NCI-H510A treated with DMSO at 0.1 percent for 48 hours (cell line): ENCODE data around the gene CAVIN2.

Experiments
- DNase-seq: peaks from one replicate; lab custom pipeline; 2025; lab: John Stamatoyannopoulos, UW

The CAVIN2 gene

DNA sequence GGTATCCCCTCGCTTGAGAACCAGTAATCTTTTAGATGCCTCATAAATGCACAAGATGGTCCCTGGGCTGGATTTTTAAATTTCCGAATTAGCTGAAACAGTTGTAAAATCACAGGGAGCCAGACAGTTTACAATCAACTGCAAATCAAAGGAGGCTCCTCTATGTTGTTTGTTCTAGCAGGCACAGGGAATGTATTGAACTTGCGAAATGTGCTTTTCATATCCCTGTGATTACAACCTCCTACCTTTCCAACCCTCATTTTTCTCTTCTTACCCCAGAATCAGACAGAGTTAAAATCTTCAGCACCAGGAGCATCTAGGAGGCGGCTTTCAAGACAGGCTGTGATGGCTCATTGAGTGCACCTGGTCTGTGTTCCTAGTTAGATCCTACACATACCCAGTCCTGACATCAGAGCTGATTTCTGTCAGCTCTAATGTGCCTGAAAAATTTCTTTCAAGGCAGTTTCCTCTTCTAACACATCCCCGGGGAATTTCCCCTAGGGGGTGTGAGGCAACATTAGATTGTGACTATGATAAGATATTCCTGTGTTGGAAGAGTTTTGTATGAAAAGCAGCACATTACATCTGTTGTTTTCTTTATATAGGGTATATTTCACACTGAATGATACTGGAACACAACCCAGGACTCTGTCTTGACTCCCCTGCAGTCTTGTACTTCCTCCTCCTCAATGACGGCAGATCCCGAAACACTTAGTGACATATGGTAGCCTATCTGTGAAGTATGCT, 17.9 kb upstream of the CAVIN2 start:
- DNase-seq, result no peak

DNA sequence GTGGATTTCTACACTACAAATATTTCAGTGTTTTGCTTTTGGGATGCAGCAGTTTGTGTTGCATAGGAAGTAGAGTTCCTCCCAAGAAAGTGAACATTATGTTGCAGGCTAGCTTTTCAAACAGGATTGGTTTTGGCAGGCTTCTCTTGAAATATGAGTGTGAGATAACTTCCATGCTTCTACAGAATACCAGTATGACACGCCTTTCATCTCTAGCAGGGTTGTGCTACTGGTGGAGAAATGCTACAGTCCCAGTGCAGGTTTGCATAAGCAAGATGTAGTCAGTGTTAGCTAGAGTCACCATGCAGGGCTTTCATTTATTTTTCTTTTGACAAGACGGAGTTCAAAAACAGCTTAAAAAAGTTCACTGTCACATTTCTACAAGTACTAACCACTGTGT, 17.1 kb upstream of the CAVIN2 start:
- no peak for DNase-seq

DNA sequence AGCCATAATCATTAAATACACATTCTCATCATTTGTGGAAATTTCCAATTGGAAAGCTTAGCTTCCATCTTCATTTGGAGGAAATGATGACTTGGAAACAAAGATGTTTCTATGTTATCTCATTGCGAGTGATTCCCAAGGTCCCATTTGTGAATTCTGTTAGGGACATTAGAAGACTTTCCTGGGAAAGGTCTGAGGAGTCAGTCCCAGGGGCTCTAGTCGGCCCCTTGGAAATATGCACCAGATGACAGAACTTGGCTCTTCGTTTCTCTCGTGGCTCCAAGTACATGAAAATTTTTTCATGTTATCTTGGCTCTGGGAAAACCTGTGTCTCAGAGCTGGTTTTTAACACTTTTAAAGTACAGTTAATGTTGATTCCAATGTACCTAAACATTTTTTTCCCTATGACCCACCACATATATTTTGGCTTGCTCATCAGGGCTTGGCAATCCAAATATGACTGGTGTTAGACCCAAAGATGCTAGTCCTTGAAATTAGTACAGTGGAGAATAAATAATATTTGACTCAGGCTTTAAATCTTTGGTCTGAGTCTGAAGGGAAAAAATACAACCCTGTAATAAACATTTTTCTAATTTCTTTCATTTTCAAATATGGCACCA, 15.4 kb upstream of the CAVIN2 start:
- no peak for DNase-seq

DNA sequence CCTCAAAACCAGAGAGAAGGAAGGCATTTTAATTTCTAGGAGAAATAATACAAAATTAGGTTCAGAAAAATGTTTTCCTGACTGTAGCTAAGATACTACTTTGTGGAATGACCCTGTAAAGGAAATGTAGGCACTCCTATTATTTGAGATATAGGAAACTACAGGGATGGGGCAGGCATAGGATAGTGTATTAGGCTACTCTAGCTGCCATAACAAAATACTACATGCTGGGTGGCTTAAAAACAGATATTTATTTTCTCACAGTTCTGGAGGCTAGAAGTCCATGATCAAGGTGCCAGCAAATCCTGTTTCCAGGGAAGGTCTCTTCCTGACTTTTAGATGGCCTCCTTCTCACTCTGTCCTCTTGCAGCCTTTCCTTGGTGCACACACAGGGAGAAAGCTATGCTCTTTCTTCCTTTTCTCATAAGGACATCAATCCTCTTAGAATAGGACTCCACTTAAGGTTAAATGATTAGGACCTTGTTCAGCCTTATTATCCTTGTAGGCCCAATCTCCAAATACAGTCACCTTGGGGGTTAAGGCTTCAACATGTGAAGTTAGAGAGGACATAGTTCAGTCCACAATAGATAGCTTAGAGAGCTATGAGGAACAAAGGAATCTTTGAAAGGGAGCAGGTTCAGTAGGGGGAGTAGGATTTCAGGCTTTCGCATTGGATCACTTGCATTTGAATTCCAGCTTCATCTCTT, 14.0 kb upstream of the CAVIN2 start:
- DNase-seq, result no peak

DNA sequence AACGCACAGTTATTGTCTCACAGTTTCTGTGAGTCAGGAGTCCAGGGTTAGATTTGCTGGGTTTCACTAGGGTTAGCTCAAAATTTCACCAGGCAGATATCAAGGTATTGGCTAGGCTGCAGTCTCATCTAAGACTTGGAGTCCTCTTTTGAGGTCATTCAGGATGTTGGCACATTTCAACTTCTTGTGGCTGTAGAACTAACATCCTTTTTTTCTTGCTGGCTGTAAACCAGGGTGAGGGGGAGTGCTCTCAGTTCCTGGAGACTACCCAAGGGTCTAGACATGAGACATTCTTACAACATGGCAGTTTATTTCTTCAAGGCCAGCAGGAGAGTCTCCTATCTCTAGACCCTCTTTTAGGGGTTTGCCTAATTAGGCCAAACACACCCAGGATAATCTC, 12.8 kb upstream of the CAVIN2 start:
- no peak for DNase-seq

DNA sequence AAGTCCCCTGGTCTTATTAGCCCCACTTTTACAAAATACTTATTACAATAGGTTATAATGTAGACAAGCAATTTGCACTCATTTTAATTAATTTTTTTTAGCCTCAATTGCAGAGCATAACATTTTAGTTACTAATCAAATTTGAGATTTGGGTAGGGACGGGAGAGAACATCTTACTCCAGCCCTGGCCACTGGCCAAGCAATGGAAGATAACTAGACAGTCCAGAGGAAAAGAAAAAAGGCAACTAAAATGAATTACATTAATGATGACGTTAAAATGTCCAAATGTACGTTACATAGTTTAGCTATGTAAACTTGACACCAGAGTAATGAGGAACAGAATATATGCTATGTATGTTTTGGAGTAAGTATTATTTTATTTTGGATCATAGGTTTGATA, 11.0 kb upstream of the CAVIN2 start:
- no peak for DNase-seq

DNA sequence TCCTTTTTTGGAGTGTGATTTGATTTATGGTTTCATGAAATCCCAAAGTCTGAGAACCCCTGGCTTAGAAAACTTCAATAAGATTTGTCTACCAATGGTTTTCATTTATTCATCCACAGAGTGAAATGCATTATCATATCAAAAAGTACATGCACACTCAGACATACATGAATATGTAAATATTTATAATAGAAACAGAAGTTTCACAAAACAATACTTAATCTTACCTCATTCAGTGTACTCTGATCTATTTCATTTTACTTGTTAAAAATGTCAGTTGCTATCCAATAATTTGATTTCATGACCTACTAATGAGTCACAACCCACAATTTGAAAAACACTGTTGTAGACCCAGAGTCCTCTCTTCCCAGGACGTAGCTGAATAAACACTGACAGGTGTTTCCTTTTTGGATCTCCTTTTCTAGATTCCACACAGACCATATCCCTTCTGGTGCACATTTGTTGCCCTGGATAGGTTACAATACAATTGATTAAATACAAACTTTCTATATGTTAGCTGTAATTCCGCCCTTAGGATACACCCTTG, 10.4 kb upstream of the CAVIN2 start:
- DNase-seq, result peak; percentile 12

DNA sequence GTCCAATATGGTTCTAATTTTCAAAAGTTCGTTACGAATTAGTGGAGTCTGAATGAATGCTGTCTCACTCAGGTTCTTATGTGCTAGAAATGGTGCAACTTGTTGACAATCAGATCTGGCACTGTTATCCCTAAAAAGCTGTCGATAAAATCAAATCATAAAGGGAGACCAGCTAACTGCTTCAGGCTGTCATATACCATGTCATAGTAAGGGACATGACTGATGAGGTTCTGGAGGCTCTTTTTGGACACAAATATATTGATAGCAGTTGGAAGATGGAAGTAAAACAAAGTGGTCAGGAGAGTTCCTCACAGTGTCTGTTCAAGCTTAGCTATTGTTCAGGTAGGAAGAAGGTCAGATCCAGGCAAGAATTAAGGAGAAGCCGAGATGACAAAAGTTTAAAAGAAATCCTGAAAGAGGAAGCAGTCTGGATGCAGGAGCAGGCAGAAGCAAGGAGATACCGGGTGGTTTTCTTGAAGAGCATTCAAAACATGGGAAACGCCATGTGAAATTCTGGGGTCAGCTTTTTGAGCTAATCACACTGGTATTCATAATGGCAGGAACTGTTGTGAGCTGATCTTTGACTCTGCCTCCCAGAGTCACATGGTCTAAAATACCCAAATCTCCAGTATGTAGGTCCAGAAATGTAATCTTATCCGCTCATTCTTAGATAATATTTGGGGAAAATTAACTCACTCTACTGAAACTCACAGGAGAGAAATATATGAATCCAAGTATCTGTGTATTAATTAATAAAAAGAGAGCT, 9.4 kb upstream of the CAVIN2 start:
- no peak for DNase-seq

DNA sequence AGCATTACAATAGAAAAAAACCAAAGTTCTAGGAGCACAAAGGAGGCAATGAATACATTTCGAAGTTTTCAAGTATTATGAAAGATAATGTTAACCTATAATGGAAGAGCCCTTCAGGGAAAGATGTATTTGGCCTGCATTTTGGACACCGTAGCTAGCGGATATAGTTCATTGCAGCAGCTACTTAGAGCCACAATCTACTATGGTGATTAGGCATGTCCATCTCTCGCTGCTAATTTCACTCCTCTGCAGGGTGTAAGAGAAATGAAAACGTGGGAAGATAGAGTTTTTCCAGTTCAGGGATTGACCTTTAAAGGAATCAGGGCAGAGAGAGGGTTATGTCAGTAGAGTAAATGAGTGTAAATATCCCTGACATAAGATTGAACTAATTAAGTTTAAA, 8.5 kb upstream of the CAVIN2 start:
- no peak for DNase-seq

DNA sequence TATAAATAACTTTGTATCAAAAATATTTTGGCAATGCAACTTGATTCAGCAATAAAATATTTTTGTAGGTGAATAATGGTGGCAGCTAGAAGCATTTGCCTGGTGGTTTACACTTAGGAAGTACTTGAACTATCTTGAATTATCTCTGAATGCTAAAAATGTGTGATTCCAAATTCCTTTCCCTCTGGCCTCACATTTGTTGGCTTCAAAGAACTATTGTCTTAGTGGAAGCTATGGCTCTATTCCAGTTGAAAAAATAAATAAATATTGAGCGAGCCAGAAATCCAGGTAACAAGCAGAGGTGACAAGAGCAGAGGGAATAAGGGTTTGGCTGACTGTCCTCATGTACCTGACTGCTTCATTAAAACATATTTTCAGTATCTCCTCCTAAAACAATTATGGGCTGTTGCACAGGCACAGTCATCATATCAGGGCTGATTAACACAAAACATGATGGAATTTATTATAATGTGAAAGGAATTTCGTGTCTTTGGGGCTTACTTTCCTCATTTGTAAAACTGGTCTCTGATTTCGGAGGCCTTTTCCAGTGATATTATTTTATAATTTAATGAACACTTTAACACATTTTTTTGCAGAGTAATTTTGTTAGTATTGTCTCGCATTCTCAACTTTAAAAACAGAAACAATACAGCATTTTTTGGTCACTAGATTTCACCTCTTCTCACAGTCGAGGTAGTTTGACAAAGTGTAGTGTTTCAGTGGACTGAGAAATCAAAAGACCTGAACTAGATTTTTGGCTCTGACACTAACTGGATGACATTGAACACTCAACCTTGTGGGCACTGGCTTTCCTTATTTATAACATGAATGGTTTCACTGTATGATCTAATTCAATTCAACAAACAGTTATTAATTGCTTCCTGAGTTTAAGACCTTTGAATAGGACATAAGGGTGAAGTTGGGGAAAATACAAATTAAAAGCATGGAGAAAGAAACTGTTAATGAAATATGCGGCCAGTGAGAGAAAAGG, 7.8 kb upstream of the CAVIN2 start:
- no peak for DNase-seq

DNA sequence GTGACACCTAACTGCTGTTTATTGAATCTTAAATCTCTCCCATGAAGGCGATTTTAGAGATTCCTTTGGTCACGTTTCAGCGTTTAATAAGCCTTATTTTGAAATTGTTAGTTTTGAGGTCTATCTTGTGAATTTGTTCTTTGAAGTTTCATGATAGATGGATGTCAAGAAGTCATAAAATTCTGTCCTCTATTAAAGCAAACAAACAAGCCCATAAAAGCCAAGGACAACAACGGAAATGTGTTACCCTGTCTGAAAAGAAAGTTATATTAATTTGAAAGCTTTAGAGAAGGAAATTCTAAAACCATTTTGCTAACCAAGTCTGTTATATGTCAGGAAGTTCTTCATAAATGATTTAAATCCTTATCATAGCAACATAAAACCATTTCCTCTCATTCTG, 7.0 kb upstream of the CAVIN2 start:
- no peak for DNase-seq

DNA sequence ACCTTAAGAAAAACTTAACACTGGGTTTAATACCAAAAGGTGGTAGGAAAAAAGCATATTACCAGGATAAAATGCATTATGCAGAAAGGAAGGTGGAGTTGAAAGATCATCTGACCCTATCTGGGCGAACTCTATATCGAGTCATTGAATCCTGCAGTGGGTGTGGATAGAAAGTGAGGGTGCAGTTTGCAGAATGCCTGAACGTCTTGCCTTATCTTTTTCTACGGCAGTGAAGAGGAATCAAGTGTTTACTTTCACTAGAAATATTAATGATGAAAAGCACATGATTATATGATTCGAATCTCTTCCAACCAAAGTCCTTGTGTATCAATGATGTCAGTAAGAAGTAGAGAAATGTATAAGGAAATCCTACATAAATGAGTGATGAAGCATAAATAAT, 4.3 kb upstream of the CAVIN2 start:
- DNase-seq, result no peak

DNA sequence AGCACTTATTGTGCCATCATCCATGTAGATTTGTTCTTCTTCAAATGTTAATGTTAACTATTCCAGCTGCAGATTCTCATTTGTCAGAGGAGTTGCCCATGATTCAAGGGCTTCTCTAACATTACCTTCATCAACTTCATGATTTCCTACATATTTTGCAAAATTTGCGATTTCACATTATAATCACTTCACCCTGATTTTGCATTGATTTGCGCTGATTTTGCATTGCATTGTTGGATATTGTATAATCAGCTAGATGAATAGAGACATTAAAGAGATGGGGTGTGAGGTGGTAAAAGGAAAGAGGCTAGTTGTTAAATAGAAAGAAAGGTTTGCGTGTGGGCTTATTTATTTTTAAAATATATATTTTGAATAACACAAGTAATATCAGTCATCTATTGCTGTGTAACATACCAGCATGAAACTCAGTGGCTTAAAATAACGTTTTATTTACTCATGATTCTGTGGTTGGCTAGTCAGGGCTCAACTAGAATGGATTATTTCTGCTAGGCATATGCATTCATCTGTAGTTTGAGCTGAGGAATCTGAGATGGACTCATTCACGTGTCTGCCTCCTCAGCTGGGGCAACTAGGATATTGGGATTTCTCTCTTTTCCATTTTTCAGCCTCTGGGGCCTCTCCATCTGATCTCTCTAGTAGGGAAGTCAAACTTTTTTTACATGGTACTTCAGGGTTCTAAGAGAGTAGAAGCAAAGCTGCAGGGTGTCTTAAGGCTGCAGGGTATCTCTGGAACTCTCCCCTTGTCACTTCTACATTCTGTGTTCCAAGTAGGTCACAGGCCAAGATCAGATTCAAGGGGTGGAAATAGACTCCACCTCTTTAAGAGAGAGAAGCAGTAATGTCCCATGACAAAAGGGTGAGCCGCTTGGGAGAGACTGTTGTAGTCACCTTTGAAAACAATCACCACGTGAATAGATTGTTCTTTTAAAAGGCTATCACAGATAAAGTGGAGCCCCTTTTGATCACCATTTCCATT, 2.2 kb upstream of the CAVIN2 start:
- no peak for DNase-seq

DNA sequence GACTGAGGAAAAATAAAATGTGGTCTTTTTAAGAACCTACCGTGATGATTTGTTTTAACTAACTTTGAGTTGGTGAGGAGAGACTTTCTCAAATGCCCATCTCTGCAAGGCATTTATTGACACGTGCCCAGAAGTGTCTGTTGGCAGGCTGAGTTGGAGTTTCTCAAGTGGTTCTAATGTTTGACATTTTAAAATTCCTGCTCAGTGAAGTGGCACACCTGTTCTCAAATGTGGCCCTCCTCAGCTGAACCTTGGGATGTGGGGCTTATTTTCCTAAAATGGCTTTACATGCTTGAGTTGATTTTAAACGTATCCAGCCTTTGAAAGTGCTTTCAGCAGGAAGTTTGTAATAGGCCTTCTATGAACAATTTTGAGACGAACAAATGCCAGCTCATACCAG, 876 bp upstream of the CAVIN2 start:
- peak; percentile 68 for DNase-seq

DNA sequence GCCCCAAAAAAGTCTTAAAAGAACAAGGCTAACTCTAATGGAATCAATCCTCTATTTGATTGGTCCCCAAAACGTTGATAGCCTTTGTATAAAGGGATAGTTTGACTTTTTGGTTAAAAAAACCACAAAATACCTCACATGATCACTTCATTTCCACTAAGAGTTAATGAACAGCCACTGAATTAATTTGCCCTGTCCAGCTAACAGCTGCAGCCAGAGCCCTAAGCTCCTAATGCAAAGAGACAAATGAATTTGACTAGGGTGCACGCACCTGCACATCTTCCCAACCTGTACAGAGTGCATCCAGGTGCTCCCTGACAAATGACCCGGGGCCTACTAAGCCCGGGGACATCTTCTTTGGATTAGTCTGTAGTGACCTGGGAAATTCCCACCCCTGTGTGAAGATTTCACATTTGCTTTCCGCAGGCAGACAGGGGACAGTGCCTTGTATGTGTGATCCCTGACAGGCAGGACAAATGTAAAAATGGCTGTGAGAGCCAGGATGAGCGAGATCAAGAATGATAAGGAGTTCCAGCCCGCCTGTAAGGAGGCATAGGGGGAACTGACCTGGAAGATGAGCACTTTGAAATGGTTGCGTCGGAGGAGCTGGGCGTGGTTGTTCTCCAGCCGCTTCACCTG, 893 bp downstream of the CAVIN2 start:
- DNase-seq, result no peak

DNA sequence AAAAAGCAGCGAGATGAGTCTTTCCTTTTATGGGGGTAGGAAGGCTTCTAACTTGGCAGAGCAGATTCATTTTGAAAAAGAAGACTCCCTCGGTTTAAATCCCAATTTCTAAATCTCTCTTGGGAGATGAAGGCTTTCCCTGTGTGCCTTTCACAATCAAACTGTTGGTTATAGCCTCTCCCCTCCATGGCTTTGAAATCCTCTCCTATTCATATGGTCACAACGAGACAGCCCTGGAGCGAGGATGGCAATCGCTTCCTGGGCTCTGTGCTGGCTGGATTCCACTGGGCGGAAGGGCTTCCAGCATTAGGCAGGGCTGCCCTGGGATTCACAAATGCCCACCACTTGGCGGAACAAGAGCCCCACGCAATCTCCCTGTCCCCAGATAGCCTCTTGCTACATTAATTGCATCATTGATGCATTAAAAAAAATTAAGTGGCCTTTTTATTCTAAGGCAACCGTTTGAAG, 1.6 kb downstream of the CAVIN2 start:
- no peak for DNase-seq

DNA sequence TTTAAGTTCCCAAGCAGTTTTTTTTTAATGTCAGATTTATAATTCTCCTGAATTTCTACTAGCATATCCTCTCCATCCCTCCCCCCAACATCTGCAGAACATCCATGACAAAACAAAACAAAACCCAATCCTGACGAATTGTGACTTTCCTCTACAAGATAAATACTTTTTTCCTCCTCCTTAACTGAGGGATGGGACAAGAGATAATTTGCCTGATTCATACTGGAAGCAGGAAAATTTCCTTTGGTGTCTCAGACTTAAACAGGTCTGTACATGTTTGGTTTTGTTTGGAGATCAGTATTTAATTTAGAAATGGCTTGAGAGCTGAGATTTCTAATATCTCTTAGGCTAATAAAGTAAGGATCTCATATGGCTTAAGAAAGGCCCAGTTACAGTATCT, 2.2 kb downstream of the CAVIN2 start:
- no peak for DNase-seq

DNA sequence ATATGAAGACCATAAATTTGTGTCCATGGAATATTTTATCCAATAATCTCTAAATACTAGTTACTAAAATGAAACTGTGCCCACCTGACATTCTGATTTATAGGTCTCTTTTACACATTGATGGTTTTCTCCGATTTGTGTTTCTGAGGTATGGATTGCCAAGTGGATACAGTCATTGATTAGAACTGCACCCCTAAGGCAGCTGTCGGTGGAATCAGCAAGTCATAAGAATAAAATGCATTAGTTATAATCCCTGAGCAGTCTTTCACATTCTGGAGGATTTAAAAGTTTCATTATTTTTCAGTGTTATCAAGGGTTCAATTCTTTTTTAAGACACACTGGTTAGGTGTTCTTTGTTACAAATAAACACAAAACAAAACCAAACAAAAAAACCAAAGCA, 6.0 kb downstream of the CAVIN2 start:
- DNase-seq, result no peak
